ENCODE results near the gene FAM117B.
A peak's percentile ranks its signal among the peaks of the same experiment; 100 is the strongest.
"Not testable (repeated sequence)": the region's sequence is repeated elsewhere in the genome, so short reads cannot be mapped to it uniquely, and the experiment has no call there.

Gene FAM117B

GRCh38 chr2:202760848-202761247, 126.1 kb downstream of the FAM117B start:
- no peak for DNase-seq (ENCODE audit: low spot score)

- no peak for DNase-seq (ENCODE audit: low spot score)
These were observed 127.8 kb downstream of the FAM117B start for GRCh38 chr2:202762556-202762955.

- no peak for DNase-seq (ENCODE audit: low spot score)
These were observed 129.1 kb downstream of the FAM117B start for GRCh38 chr2:202763916-202764315.

GRCh38 chr2:202764991-202765390, 130.2 kb downstream of the FAM117B start:
- no peak for DNase-seq (ENCODE audit: low spot score)

GRCh38 chr2:202765436-202765835, 130.7 kb downstream of the FAM117B start:
- no peak for DNase-seq (ENCODE audit: low spot score)

GRCh38 chr2:202768273-202768672, 133.5 kb downstream of the FAM117B start:
- no peak for DNase-seq (ENCODE audit: low spot score)

- no peak for DNase-seq (ENCODE audit: low spot score)
These were observed 134.4 kb downstream of the FAM117B start for GRCh38 chr2:202769201-202769600.

GRCh38 chr2:202771336-202771735, 136.6 kb downstream of the FAM117B start:
- no peak for DNase-seq (ENCODE audit: low spot score)

GRCh38 chr2:202771741-202772460, 137.1 kb downstream of the FAM117B start:
- no peak for DNase-seq (ENCODE audit: low spot score)

GRCh38 chr2:202773301-202773973, 138.7 kb downstream of the FAM117B start:
- DNase-seq (ENCODE audit: low spot score), result peak; percentile 5

GRCh38 chr2:202774104-202774503, 139.3 kb downstream of the FAM117B start:
- DNase-seq (ENCODE audit: low spot score), result no peak

- no peak for DNase-seq (ENCODE audit: low spot score)
These were observed 143.4 kb downstream of the FAM117B start for GRCh38 chr2:202778217-202778616.

- peak; percentile 9 for DNase-seq (ENCODE audit: low spot score)
These were observed 145.8 kb downstream of the FAM117B start for GRCh38 chr2:202780514-202781021.

GRCh38 chr2:202782940-202783558, 148.3 kb downstream of the FAM117B start:
- no peak for DNase-seq (ENCODE audit: low spot score)

- DNase-seq (ENCODE audit: low spot score), result no peak
These were observed 152.1 kb downstream of the FAM117B start for GRCh38 chr2:202786842-202787241.

- DNase-seq (ENCODE audit: low spot score), result no peak
These were observed 155.9 kb downstream of the FAM117B start for GRCh38 chr2:202790676-202791075.

GRCh38 chr2:202797944-202798343, 163.2 kb downstream of the FAM117B start:
- no peak for DNase-seq (ENCODE audit: low spot score)

- not testable (repeated sequence) for DNase-seq (ENCODE audit: low spot score)
These were observed 171.1 kb downstream of the FAM117B start for GRCh38 chr2:202805911-202806310.

- not testable (repeated sequence) for DNase-seq (ENCODE audit: low spot score)
These were observed 172.8 kb downstream of the FAM117B start for GRCh38 chr2:202807431-202808138.

- no peak for DNase-seq (ENCODE audit: low spot score)
These were observed 174.0 kb downstream of the FAM117B start for GRCh38 chr2:202808754-202809153.

- DNase-seq (ENCODE audit: low spot score), result no peak
These were observed 178.6 kb downstream of the FAM117B start for GRCh38 chr2:202813387-202813786.

GRCh38 chr2:202814226-202814625, 179.5 kb downstream of the FAM117B start:
- no peak for DNase-seq (ENCODE audit: low spot score)

Data from SW480 (cell line).